Colon (tissue), 2 donors: ENCODE measurements around the gene MCTS1.
"Not testable (repeated sequence)": the region's sequence is repeated elsewhere in the genome, so short reads cannot be mapped to it uniquely, and the experiment has no call there.

Experiments used
- FAIRE-seq: peaks from 2 replicates; lab custom pipeline; 2012; peaks lifted over from hg19 to GRCh38; lab: Jason Lieb, UNC
- donor health status: control.
- donor health status: control.

The MCTS1 gene, protein sequence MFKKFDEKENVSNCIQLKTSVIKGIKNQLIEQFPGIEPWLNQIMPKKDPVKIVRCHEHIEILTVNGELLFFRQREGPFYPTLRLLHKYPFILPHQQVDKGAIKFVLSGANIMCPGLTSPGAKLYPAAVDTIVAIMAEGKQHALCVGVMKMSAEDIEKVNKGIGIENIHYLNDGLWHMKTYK

DNA sequence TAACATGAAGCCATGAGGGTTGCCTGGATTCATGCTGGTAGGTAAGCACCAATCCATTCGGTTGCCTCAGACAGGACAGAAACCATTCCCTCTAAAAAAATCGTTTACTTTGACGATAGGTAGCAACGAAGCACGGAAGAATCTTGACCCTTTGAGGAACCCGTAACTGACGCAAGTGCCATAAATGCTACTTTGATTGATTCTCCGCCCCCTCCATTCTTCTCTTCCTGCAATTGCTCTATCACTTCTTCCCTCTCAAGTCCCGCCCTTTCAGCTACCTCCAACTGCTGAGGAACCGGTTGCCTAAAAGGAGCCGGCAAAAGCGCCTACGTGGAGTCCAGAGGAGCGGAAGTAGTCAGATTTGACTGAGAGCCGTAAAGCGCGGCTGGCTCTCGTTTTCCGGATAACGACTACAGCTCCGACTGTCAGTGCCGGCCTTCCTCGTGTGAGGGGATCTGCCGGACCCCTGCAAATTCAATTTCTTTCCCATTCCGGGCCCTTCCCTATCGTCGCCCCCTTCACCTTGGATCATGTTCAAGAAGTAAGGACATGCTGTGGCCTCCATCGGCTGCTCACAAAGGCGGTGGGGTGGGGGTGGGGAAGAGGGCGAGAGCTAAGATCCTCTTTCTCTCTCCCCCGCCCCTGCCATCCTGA, at the start of gene MCTS1:
MCTS1 (plus strand) TSS at position 395 of the 654 bp plus-strand sequence; CDS start at position 531, 136 bp downstream.
- peak; percentile 53 for FAIRE-seq

DNA sequence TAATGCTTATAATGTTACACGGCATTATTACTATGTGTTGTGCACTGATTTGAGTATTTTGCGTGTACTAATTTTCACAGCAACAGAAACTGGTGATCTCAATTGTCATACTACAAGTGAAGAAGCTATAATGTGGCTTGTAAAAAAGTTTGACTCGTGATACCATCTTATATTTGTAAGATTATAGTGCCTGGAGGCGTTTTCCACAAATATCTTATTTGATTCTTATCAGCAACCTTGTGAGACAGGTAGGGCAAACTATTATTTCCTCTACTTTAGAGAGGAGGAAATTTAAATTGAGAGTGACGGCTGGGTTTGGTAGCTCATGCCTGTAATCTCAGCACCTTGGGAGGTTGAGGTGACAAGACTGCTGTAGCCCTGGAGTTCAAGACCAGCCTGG, 47.6 kb upstream of the MCTS1 start:
- no peak for FAIRE-seq

DNA sequence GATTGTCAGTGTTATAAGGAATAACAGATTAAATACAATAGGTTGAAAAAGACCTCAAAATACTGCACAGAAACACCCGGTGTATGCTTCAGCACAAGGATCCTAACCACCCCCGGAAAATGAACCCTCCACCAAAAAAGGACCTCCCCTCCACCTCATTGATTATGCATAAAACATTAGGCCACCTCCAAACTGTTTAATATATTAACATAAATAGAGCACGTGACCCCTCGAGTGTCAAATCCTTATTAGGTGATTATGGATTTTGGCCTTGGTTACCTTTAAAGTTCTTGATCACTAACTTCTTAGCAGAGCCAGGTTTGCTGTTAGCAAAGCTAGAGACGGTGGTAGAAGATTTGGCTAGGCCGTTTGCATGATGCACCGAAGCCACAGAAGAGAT, 44.1 kb upstream of the MCTS1 start:
- no peak for FAIRE-seq

GRCh38 chrX:120560405-120560841, 43.5 kb upstream of the MCTS1 start:
- FAIRE-seq: no peak

GRCh38 chrX:120560842-120561633, 42.9 kb upstream of the MCTS1 start, which contains the start of gene CUL4B:
CUL4B (minus strand) TSS chrX:120560962; CDS start chrX:120560638, 324 bp downstream.
- no peak for FAIRE-seq

DNA sequence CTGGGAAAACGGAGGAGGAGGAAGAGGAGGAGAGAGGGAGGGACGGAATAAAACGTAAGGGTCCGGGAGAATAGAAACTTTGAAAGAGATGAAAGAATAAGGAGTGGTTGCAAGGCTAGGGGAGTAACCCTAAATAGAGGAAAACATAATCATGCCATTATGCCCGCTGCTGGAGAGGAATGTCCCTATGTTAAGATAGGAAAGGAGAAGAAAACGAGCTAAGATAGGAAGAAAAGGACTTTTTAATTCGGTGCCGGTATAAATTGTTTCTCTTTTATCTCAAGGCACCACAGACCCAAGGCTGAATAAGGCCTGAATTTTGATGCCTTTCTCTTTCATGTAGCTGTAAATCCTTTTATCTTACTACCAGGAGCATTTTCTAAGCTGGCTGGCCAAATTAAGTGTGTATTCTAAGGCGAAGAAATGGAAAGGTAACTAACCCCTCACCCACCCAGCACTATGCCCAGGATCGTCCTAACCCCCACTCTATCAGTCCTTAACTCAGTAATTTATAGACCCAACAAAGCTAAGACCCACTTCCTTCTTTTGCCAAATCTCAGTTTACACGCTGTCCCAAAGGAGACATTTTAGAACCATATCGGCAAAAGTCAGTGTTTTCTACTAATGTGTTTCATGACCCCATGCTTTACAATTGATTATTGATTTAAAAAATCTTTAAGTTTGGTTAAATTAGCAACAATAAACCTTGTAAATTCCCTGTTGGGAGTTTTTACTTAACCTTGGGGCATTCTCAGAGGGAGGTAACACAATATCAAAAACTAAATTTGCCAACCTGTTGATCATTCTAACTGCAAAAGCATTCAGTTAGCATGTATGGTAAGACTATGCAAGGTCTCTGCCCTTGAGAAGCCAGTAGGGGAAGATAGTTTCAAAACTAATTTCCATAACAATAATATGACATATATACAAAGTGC, 42.0 kb upstream of the MCTS1 start:
- FAIRE-seq: no peak

GRCh38 chrX:120562569-120562926, 41.4 kb upstream of the MCTS1 start:
- FAIRE-seq: no peak

GRCh38 chrX:120564925-120565324, 39.0 kb upstream of the MCTS1 start:
- no peak for FAIRE-seq

GRCh38 chrX:120566817-120567216, 37.1 kb upstream of the MCTS1 start:
- FAIRE-seq: no peak

GRCh38 chrX:120568035-120568434, 35.9 kb upstream of the MCTS1 start:
- peak; percentile 76 for FAIRE-seq

- no peak for FAIRE-seq
Observed at GRCh38 chrX:120568609-120569008, 35.3 kb upstream of the MCTS1 start.

- no peak for FAIRE-seq
Observed at GRCh38 chrX:120570011-120570600, 33.8 kb upstream of the MCTS1 start.

DNA sequence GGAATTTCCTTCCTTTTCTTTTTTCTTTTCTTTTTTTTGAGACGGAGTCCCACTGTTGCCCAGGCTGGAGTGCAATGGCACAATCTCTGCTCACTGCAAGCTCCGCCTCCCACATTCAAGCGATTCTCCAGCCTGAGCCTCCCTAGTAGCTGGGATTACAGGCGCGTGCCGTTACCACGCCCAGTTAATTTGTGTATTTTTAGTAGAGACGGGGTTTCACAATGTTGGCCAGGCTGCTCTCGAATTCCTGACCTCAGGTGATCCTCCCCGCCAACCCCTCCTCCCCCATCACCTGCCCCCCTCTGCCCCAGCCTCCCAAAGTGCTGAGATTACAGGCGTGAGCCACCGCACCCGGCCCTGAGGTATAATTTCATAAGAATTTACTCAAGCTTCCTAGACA, 30.1 kb upstream of the MCTS1 start:
- FAIRE-seq: not testable (repeated sequence)

- FAIRE-seq: no peak
Observed at GRCh38 chrX:120575379-120576114, 28.4 kb upstream of the MCTS1 start.

- FAIRE-seq: no peak
Observed at GRCh38 chrX:120585702-120586101, 18.2 kb upstream of the MCTS1 start.

GRCh38 chrX:120604361-120604782, 471 bp downstream of the MCTS1 start:
- no peak for FAIRE-seq

DNA sequence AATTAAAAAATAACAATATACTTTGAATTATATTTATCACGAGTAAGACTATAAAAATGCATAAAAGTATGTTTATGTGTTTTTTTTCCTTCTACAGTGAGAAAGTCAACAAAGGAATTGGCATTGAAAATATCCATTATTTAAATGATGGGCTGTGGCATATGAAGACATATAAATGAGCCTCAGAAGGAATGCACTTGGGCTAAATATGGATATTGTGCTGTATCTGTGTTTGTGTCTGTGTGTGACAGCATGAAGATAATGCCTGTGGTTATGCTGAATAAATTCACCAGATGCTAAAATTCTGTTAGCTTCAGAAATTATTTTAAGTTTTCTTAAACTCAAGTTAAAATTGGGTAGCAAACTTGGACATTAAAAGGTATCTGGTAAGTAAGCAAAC, 8.2 kb downstream of the MCTS1 start:
- no peak for FAIRE-seq

DNA sequence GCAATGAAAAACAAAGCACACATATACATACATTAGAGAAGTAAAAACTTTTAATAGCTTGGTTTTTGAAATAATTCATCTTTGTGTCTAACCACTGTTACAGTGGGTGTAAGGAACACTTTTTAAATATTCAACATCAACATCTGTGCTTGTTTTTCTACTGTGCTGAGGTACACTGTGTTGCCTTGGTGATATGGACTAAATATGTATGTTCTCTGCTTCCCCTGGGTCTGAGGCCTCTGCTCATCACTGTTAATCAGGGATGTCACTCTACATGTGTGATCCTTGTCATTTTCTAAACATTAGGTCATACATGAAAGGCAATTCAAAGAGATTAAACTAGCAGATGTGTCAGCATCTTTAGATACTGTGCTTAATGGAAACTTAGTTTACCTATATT, 10.9 kb downstream of the MCTS1 start:
- FAIRE-seq: no peak

GRCh38 chrX:120617996-120618630, 14.2 kb downstream of the MCTS1 start:
- no peak for FAIRE-seq

- no peak for FAIRE-seq
Observed at GRCh38 chrX:120625371-120625770, 21.5 kb downstream of the MCTS1 start.
